Neural cell (in vitro differentiated cells): ENCODE measurements around the gene AKT3.

Experiments used
- CTCF ChIP-seq: fragments of 450-650 bp; IDR thresholded peaks from 2 replicates; pipeline ENCODE4 v1.5.1; 2014; ENCODE audit warnings: antibody characterized with exemption, mild to moderate bottlenecking, moderate library complexity; ENCODE audit not compliant: poor library complexity, severe bottlenecking
- EP300 ChIP-seq: fragments of 450-650 bp; conservative IDR thresholded peaks from 2 replicates; pipeline ENCODE4 v1.6.1; 2014; ENCODE audit warnings: antibody characterized with exemption, mild to moderate bottlenecking, moderate library complexity; ENCODE audit not compliant: poor library complexity, severe bottlenecking
- EZH2 ChIP-seq: fragments of 200-600, 300-800 bp; shearing (Covaris generic), sonication (generic); IDR thresholded peaks from 2 replicates; pipeline ENCODE4 v1.6.1; 2014; ENCODE audit warnings: antibody characterized with exemption, low read length, borderline replicate concordance, mild to moderate bottlenecking; ENCODE audit not compliant: insufficient read depth, poor library complexity, severe bottlenecking
- MXI1 ChIP-seq: fragments of 450-650 bp; conservative IDR thresholded peaks from 2 replicates; pipeline ENCODE4 v1.6.1; 2014; ENCODE audit warnings: antibody characterized with exemption, mild to moderate bottlenecking; ENCODE audit not compliant: poor library complexity, severe bottlenecking
- POLR2AphosphoS5 ChIP-seq: IDR thresholded peaks from 2 replicates; pipeline ENCODE4 v1.6.1; 2012
- RAD21 ChIP-seq: fragments of 450-650 bp; conservative IDR thresholded peaks from 2 replicates; pipeline ENCODE4 v1.6.1; 2014; ENCODE audit warnings: antibody characterized with exemption, mild to moderate bottlenecking, moderate library complexity
- TAF1 ChIP-seq: IDR thresholded peaks from 2 replicates; pipeline ENCODE4 v1.6.1; 2012; ENCODE audit warnings: low read depth

- TF ChIP-seq CTCF (no peak), POLR2AphosphoS5 (no peak), EP300 (no peak), TAF1 (no peak), EZH2 (no peak), MXI1 (no peak), RAD21 (no peak)
These were observed 254.4 kb downstream of the AKT3 start for GRCh38 chr1:243595527-243596210.
